ENCODE data around the gene SIAH2.

DNA sequence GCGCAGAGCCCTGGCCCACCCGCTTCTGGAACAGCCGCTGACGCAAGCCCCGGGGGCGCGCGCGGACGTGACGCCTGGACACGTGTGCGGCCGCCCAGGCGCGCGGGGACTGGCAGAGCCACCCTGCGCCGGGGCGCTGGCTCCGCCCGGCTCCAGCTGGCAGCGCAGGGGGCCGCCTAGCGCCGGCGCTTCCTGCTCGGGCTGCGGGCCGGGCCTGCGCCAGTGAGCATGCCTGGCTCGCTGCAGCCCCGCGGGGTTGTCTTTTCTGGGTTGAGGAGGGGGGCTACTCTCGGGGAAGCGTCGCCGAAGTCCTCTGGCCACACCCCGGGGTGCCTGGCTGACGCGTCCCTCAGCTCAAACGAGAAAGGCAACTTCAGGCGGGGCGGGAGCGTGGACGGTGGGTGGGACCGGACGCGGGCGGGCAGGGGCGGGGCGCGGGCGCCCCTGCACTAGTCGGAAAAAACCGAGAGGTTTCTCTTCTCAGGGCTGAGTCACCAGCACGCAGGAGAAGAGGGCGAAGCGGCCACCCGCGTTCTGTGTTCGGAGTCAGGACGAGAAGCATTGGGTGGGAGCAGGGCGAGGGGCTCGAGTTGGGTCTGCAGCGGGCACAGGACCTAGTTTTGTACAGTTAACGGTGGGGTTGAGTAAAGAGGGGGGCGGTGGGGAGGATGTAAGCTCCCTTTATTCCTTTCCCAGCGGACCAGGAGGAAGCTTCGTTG, at the start of gene SIAH2:
- TF ChIP-seq HDGF (IDR thresholded peaks at IDR 0.05; ENCODE audit: borderline replicate concordance) (no peak), NFRKB (IDR thresholded peaks at IDR 0.05) (no peak), SP1 (IDR thresholded peaks at IDR 0.05) (no peak), LEF1 (IDR thresholded peaks at IDR 0.05; ENCODE audit: borderline replicate concordance) (no peak; the same call in 1 of the 2 replicates)
